OCI-LY3 (cell line): ENCODE data around the gene VAMP7.

ENCODE experiments used
- H2AFZ ChIP-seq: fragments of 200-600, 300-600 bp; shearing (Covaris generic); 2 replicates; pipeline ENCODE4 v1.6.0; 2014; ENCODE audit warnings: antibody characterized with exemption, low read depth, low read length
- H3K27ac ChIP-seq: fragments of 200-600, 300-600 bp; sonication (generic); 2 replicates; pipeline ENCODE4 v1.5.1; 2014; ENCODE audit warnings: mild to moderate bottlenecking, low read length, moderate library complexity, mixed read lengths
- H3K27me3 ChIP-seq: fragments of 200-600, 300-600 bp; sonication (generic); 2 replicates; pipeline ENCODE4 v1.6.1; 2014; ENCODE audit warnings: low read depth, low read length, mixed read lengths
- H3K36me3 ChIP-seq: fragments of 200-600, 300-600 bp; sonication (generic); replicated peaks from 2 replicates; pipeline ENCODE3; 2014; ENCODE audit warnings: low read depth, low read length, mixed read lengths
- H3K4me1 ChIP-seq: fragments of 300-600, 200-600 bp; sonication (generic); 2 replicates; pipeline ENCODE4 v1.6.1; 2014; ENCODE audit warnings: low read length, mixed read lengths
- H3K4me2 ChIP-seq: fragments of 200-600, 300-600 bp; sonication (generic); 2 replicates; pipeline ENCODE4 v1.6.1; 2014; ENCODE audit warnings: low read length, mixed read lengths
- H3K4me3 ChIP-seq: fragments of 300-600, 200-600 bp; sonication (generic); 2 replicates; pipeline ENCODE4 v1.5.1; 2014; ENCODE audit warnings: antibody characterized with exemption, mild to moderate bottlenecking, low read length, moderate library complexity
- H3K79me2 ChIP-seq: fragments of 300-600, 200-600 bp; shearing (Covaris generic); 2 replicates; pipeline ENCODE4 v1.6.1; 2014; ENCODE audit warnings: mild to moderate bottlenecking, low read length, mixed read lengths
- H3K9ac ChIP-seq: fragments of 300-600, 200-600 bp; shearing (Covaris generic); 2 replicates; pipeline ENCODE4 v1.6.0; 2014; ENCODE audit warnings: mild to moderate bottlenecking, low read length, moderate library complexity
- H3K9me3 ChIP-seq: fragments of 200-600, 300-600 bp; shearing (Covaris generic); 2 replicates; pipeline ENCODE4 v1.6.1; 2014; ENCODE audit warnings: low read length, mixed read lengths; ENCODE audit not compliant: insufficient read depth
- H4K20me1 ChIP-seq: fragments of 200-600, 300-600 bp; sonication (generic); 2 replicates; pipeline ENCODE4 v1.6.1; 2016; ENCODE audit warnings: low read length, mixed read lengths; ENCODE audit not compliant: insufficient read depth
- CTCF ChIP-seq: fragments of 200-600, 300-600 bp; sonication (generic); IDR thresholded peaks from 2 replicates; pipeline ENCODE4 v1.5.1; 2014; ENCODE audit warnings: antibody characterized with exemption, low read length, low read depth
- EZH2phosphoT487 ChIP-seq: fragments of 200-600 bp; shearing (Covaris generic); IDR thresholded peaks from 2 replicates; pipeline ENCODE4 v1.6.1; 2018; ENCODE audit warnings: antibody characterized with exemption, mixed run types, low read depth

VAMP7 gene

GRCh38 chrX:155954793-155955192 is 73.6 kb downstream of the VAMP7 start:
- Histone ChIP-seq H3K36me3 (no peaks in the 10 kb centered on the region), H3K4me1 (no peaks in the 10 kb centered on the region), H2AFZ (no peak overlapping the region), H3K4me2 (no peak overlapping the region), H3K4me3 (no peak overlapping the region), H3K9ac (no peak overlapping the region), H3K9me3 (no peaks in the 10 kb centered on the region), H4K20me1 (no peaks in the 10 kb centered on the region), H3K79me2 (no peaks in the 10 kb centered on the region), H3K27me3 (no peaks in the 10 kb centered on the region), H3K27ac (no peak overlapping the region)
- TF ChIP-seq EZH2phosphoT487 (no peak), CTCF (no peak)

GRCh38 chrX:155956099-155956498 is 75.0 kb downstream of the VAMP7 start:
- Histone ChIP-seq H3K9ac (no peak overlapping the region), H3K4me3 (no peak overlapping the region), H3K4me2 (no peak overlapping the region), H3K27me3 (no peaks in the 10 kb centered on the region), H3K9me3 (no peaks in the 10 kb centered on the region), H3K36me3 (no peaks in the 10 kb centered on the region), H3K4me1 (no peaks in the 10 kb centered on the region), H4K20me1 (no peaks in the 10 kb centered on the region), H3K79me2 (no peaks in the 10 kb centered on the region), H3K27ac (no peak overlapping the region), H2AFZ (no peak overlapping the region)
- TF ChIP-seq CTCF (no peak), EZH2phosphoT487 (no peak)

- H4K20me1 ChIP-seq, result no peaks in the 10 kb centered on the region
- TF ChIP-seq EZH2phosphoT487 (no peak), CTCF (no peak)
- no peaks in the 10 kb centered on the region for H3K9me3 ChIP-seq
- H3K9ac ChIP-seq, result no peak overlapping the region
- H3K4me2 ChIP-seq, result no peak overlapping the region
- H3K79me2 ChIP-seq, result no peaks in the 10 kb centered on the region
- peaks cover 3% of the 10 kb centered on the region; the same call in 1 of the 2 replicates for H3K27me3 ChIP-seq
- no peaks in the 10 kb centered on the region for H3K4me1 ChIP-seq
- no peaks in the 10 kb centered on the region for H3K36me3 ChIP-seq
- H3K27ac ChIP-seq, result no peak overlapping the region
- no peak overlapping the region for H2AFZ ChIP-seq
- H3K4me3 ChIP-seq, result no peak overlapping the region
These were observed 75.5 kb downstream of the VAMP7 start for GRCh38 chrX:155956649-155957048.

- H4K20me1 ChIP-seq, result no peaks in the 10 kb centered on the region
- no peaks in the 10 kb centered on the region for H3K36me3 ChIP-seq
- no peaks in the 10 kb centered on the region for H3K79me2 ChIP-seq
- H3K27ac ChIP-seq, result no peak overlapping the region
- no peak overlapping the region for H3K4me3 ChIP-seq
- no peak overlapping the region for H3K4me2 ChIP-seq
- H3K4me1 ChIP-seq, result no peaks in the 10 kb centered on the region
- no peak overlapping the region for H3K9ac ChIP-seq
- H3K27me3 ChIP-seq, result peaks cover 5% of the 10 kb centered on the region; the same call in 1 of the 2 replicates
- TF ChIP-seq CTCF, result no peak
- TF ChIP-seq EZH2phosphoT487, result no peak
- no peaks in the 10 kb centered on the region for H3K9me3 ChIP-seq
- H2AFZ ChIP-seq, result no peak overlapping the region
These were observed 76.7 kb downstream of the VAMP7 start for GRCh38 chrX:155957843-155958242.
